ENCODE measurements around the gene LACC1. TPM values are rescaled to one million over a fixed set of nuclear protein-coding genes. Genes with fewer than 3 reads are reported as not detected.

Gene LACC1
- total RNA-seq, 1 experiment from 2014 or later: 3.7 TPM

DNA sequence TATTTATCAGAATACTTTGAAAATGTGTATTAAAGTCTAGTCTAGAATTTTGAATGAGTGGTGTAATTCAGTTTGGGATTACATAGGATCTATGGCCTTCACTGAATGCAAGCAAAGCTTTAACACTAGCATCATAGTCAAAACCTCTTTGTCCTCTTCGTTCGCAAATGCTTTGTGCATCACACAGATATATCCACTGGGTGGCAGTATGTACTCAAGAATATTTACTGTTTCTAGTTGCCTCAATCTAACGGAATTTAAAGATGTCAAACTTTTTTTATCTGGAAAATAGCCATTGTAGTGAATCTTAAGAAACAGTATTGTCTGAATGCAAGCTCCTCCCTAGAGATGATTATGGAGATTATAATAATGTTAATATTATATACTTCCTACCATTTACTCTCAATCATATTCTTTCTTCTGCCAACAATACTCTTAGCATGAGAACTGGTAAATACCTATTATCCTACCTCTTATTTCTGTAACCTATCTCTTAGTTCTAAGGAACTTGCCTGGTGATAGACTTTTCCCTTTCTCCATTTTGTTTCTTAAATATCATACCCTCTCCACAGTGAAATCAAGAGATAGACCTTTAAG, 25.8 kb downstream of the LACC1 start:
- no peak overlapping the region for H2AFZ ChIP-seq (ENCODE audit: low read length)
- H3K23ac ChIP-seq (ENCODE audit: insufficient read length, low read depth, low read length): no peak overlapping the region

More for the DNA sequence above, 25.8 kb downstream of the LACC1 start:
- Mint-ChIP-seq H3K4me1 (no peaks in the 10 kb centered on the region), H3K27me3 (ENCODE audit: low read depth) (no peaks in the 10 kb centered on the region), H3K9me3 (no peaks in the 10 kb centered on the region), H3K36me3 (ENCODE audit: insufficient read depth in 1 of 3, low read depth in 3 of 3) (no peaks in the 10 kb centered on the region), H3K27ac (no peak overlapping the region), H3K4me3 (no peak overlapping the region)
- Histone ChIP-seq H3K4me1 (ENCODE audit: insufficient read depth, low read length) (no peaks in the 10 kb centered on the region), H3K9ac (ENCODE audit: extremely low read depth, insufficient read length, low read length) (no peak overlapping the region), H3K56ac (ENCODE audit: insufficient read length, low read depth, low read length) (no peak overlapping the region), H2BK20ac (ENCODE audit: low read depth, low read length, poor library complexity, severe bottlenecking) (no peak overlapping the region), H3K4ac (ENCODE audit: low read depth, low read length) (no peak overlapping the region), H4K8ac (replicated peaks; ENCODE audit: insufficient read length, low read depth, low read length) (no peak overlapping the region), H3K23me2 (ENCODE audit: insufficient read length, low read depth, low read length, poor library complexity, severe bottlenecking) (no peaks in the 10 kb centered on the region), H3T11ph (ENCODE audit: low read length) (no peak overlapping the region), H3K4me2 (ENCODE audit: insufficient read depth, insufficient read length, low read length) (no peak overlapping the region), H2AK5ac (ENCODE audit: insufficient read length, low read length) (no peak overlapping the region), H3K9me3 (ENCODE audit: control insufficient read depth, low read depth, low read length) (no peaks in the 10 kb centered on the region), H2BK12ac (ENCODE audit: insufficient read length, low read depth, low read length) (no peak overlapping the region), H4K5ac (ENCODE audit: insufficient read length, low read depth, low read length) (no peak overlapping the region), H3K14ac (ENCODE audit: insufficient read depth, low read length) (no peak overlapping the region), H2BK120ac (ENCODE audit: low read depth, low read length, poor library complexity, severe bottlenecking) (no peak overlapping the region), H3K27me3 (ENCODE audit: insufficient read depth, low read length) (no peaks in the 10 kb centered on the region), H3K79me2 (ENCODE audit: insufficient read depth, low read length) (no peaks in the 10 kb centered on the region), H3K18ac (ENCODE audit: insufficient read length, low read depth, low read length) (no peak overlapping the region), H4K91ac (ENCODE audit: insufficient read length, low read depth, low read length) (no peak overlapping the region), H4K20me1 (ENCODE audit: control insufficient read depth, insufficient read depth, insufficient read length) (no peaks in the 10 kb centered on the region), H2BK5ac (ENCODE audit: insufficient read length, low read length) (no peak overlapping the region), H3K27ac (ENCODE audit: insufficient read length, low read depth, low read length) (no peak overlapping the region), H2BK15ac (ENCODE audit: low read depth, low read length) (no peak overlapping the region), H3K79me1 (ENCODE audit: insufficient read depth, low read depth, low read length, poor library complexity, severe bottlenecking) (no peaks in the 10 kb centered on the region)
- DNase-seq: no peak
- TF ChIP-seq, protein P1, sequence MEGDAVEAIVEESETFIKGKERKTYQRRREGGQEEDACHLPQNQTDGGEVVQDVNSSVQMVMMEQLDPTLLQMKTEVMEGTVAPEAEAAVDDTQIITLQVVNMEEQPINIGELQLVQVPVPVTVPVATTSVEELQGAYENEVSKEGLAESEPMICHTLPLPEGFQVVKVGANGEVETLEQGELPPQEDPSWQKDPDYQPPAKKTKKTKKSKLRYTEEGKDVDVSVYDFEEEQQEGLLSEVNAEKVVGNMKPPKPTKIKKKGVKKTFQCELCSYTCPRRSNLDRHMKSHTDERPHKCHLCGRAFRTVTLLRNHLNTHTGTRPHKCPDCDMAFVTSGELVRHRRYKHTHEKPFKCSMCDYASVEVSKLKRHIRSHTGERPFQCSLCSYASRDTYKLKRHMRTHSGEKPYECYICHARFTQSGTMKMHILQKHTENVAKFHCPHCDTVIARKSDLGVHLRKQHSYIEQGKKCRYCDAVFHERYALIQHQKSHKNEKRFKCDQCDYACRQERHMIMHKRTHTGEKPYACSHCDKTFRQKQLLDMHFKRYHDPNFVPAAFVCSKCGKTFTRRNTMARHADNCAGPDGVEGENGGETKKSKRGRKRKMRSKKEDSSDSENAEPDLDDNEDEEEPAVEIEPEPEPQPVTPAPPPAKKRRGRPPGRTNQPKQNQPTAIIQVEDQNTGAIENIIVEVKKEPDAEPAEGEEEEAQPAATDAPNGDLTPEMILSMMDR (conservative IDR thresholded peaks at IDR 0.05): peak; percentile 88
- WGBS (ENCODE audit: extremely low coverage, insufficient read length, low lambda C conversion rate): no CpG with 5 or more reads among the region's 3 CpGs

Data from H9 (cell line).